HEK293 (cell line): Measurements from ENCODE around the gene IL23A.

Experiments
- CTCF ChIA-PET: fragments of 350-600 bp; formaldehyde crosslinking; extraction: SDS; loops from one replicate; lab custom pipeline; 2021; ENCODE audit warnings: antibody characterized with exemption; lab: Yijun Ruan, JAX
- POLR2A ChIA-PET: fragments of 300-600 bp; formaldehyde crosslinking; extraction: SDS; loops from one replicate; lab custom pipeline; 2020; ENCODE audit warnings: antibody characterized with exemption, inconsistent platforms; lab: Yijun Ruan, JAX
- H3K27ac ChIP-seq: fragments of 200-500 bp; sonication (Bioruptor generic); 2 replicates; pipeline ENCODE4 v1.5.1; 2014; ENCODE audit warnings: low read depth, low read length, control low read depth, inconsistent platforms; ENCODE audit errors: extremely low read depth
- H3K36me3 ChIP-seq, 2 experiments: fragments of 200-500 bp in 1 of 2; sonication (Bioruptor generic) in 1 of 2; 1 replicate in 1 of 2; 2 replicates in 1 of 2; pipeline ENCODE4 v1.5.1; 2014 to 2017; ENCODE audit warnings: inconsistent platforms in 2 of 2, low read length in 2 of 2; ENCODE audit not compliant: control insufficient read depth in 2 of 2, insufficient read depth in 1 of 2
- H3K4me1 ChIP-seq: fragments of 200-500 bp; sonication (Bioruptor generic); 2 replicates; pipeline ENCODE4 v1.5.1; 2014; ENCODE audit warnings: mild to moderate bottlenecking, low read length, inconsistent platforms; ENCODE audit not compliant: control insufficient read depth, insufficient read depth
- H3K4me3 ChIP-seq: 2 replicates; pipeline ENCODE4 v1.5.1; 2011; ENCODE audit warnings: low read depth, mild to moderate bottlenecking, control low read depth, low read length, moderate library complexity
- H3K9me3 ChIP-seq: fragments of 200-500 bp; sonication (Bioruptor generic); 2 replicates; pipeline ENCODE4 v1.5.1; 2014; ENCODE audit warnings: low read depth, low read length, inconsistent platforms; ENCODE audit not compliant: control insufficient read depth, insufficient read depth
- EGR2 ChIP-seq: fragments of 450-650 bp; formaldehyde crosslinking; IDR thresholded peaks from 2 replicates; pipeline ENCODE4 v1.5.1; 2016; ENCODE audit warnings: low read depth, missing biosample characterization, missing genetic modification characterization
- KLF17 ChIP-seq: fragments of 450-650 bp; formaldehyde crosslinking; IDR thresholded peaks from 2 replicates; pipeline ENCODE4 v1.5.1; 2016; ENCODE audit warnings: missing biosample characterization, missing genetic modification characterization
- KLF7 ChIP-seq: fragments of 450-650 bp; formaldehyde crosslinking; IDR thresholded peaks from 2 replicates; pipeline ENCODE4 v1.5.1; 2016; ENCODE audit warnings: missing biosample characterization, missing genetic modification characterization, borderline replicate concordance
- MYNN ChIP-seq: fragments of 450-650 bp; formaldehyde crosslinking; IDR thresholded peaks from 2 replicates; pipeline ENCODE4 v1.5.1; 2016; ENCODE audit warnings: missing biosample characterization, missing genetic modification characterization, borderline replicate concordance
- PRDM2 ChIP-seq: fragments of 450-650 bp; formaldehyde crosslinking; IDR thresholded peaks from 2 replicates; pipeline ENCODE4 v1.5.1; 2016; ENCODE audit warnings: missing biosample characterization, missing genetic modification characterization, borderline replicate concordance
- SCRT2 ChIP-seq: fragments of 450-650 bp; formaldehyde crosslinking; IDR thresholded peaks from 2 replicates; pipeline ENCODE4 v1.5.1; 2016; ENCODE audit warnings: missing biosample characterization, missing genetic modification characterization
- ZBTB48 ChIP-seq: fragments of 450-650 bp; formaldehyde crosslinking; IDR thresholded peaks from 2 replicates; pipeline ENCODE4 v1.5.1; 2016; ENCODE audit warnings: missing biosample characterization, missing genetic modification characterization
- ZBTB6 ChIP-seq: fragments of 450-650 bp; formaldehyde crosslinking; IDR thresholded peaks from 2 replicates; pipeline ENCODE4 v1.5.1; 2017; ENCODE audit warnings: missing biosample characterization, missing genetic modification characterization
- ZFP3 ChIP-seq: fragments of 450-650 bp; formaldehyde crosslinking; IDR thresholded peaks from 2 replicates; pipeline ENCODE4 v1.5.1; 2016; ENCODE audit warnings: low read depth, missing biosample characterization, missing genetic modification characterization
- ZIC2 ChIP-seq: fragments of 450-650 bp; formaldehyde crosslinking; IDR thresholded peaks from 2 replicates; pipeline ENCODE4 v1.5.1; 2016; ENCODE audit warnings: missing biosample characterization, missing genetic modification characterization
- ZNF138 ChIP-seq: fragments of 450-650 bp; formaldehyde crosslinking; IDR thresholded peaks from 2 replicates; pipeline ENCODE4 v1.5.1; 2016; ENCODE audit warnings: missing biosample characterization, missing genetic modification characterization, borderline replicate concordance
- ZNF16 ChIP-seq: fragments of 450-650 bp; formaldehyde crosslinking; IDR thresholded peaks from 2 replicates; pipeline ENCODE4 v1.5.1; 2016; ENCODE audit warnings: low read depth, missing biosample characterization, missing genetic modification characterization
- ZNF175 ChIP-seq: fragments of 450-650 bp; formaldehyde crosslinking; IDR thresholded peaks from 2 replicates; pipeline ENCODE4 v1.5.1; 2016; ENCODE audit warnings: missing biosample characterization, missing genetic modification characterization
- ZNF214 ChIP-seq: fragments of 450-650 bp; formaldehyde crosslinking; IDR thresholded peaks from 2 replicates; pipeline ENCODE4 v1.5.1; 2017; ENCODE audit warnings: missing biosample characterization, mild to moderate bottlenecking, missing genetic modification characterization, borderline replicate concordance
- ZNF223 ChIP-seq: fragments of 450-650 bp; formaldehyde crosslinking; IDR thresholded peaks from 2 replicates; pipeline ENCODE4 v1.5.1; 2016; ENCODE audit warnings: missing biosample characterization, missing genetic modification characterization
- ZNF24 ChIP-seq: fragments of 450-650 bp; formaldehyde crosslinking; IDR thresholded peaks from 2 replicates; pipeline ENCODE4 v1.5.1; 2016; ENCODE audit warnings: missing biosample characterization, missing genetic modification characterization
- ZNF311 ChIP-seq: fragments of 450-650 bp; formaldehyde crosslinking; IDR thresholded peaks from 2 replicates; pipeline ENCODE4 v1.5.1; 2017; ENCODE audit warnings: missing biosample characterization, missing genetic modification characterization, borderline replicate concordance
- ZNF423 ChIP-seq: fragments of 450-650 bp; formaldehyde crosslinking; IDR thresholded peaks from 2 replicates; pipeline ENCODE4 v1.5.1; 2016; ENCODE audit warnings: missing biosample characterization, missing genetic modification characterization
- ZNF48 ChIP-seq: fragments of 450-650 bp; formaldehyde crosslinking; IDR thresholded peaks from 2 replicates; pipeline ENCODE4 v1.5.1; 2016; ENCODE audit warnings: missing biosample characterization, missing genetic modification characterization
- ZNF521 ChIP-seq: fragments of 450-650 bp; formaldehyde crosslinking; IDR thresholded peaks from 2 replicates; pipeline ENCODE4 v1.5.1; 2017; ENCODE audit warnings: missing biosample characterization, mild to moderate bottlenecking, missing genetic modification characterization
- ZNF530 ChIP-seq: fragments of 450-650 bp; formaldehyde crosslinking; IDR thresholded peaks from 2 replicates; pipeline ENCODE4 v1.5.1; 2016; ENCODE audit warnings: low read depth, missing biosample characterization, missing genetic modification characterization
- ZNF600 ChIP-seq: fragments of 450-650 bp; formaldehyde crosslinking; IDR thresholded peaks from 2 replicates; pipeline ENCODE4 v1.5.1; 2016; ENCODE audit warnings: missing biosample characterization, missing genetic modification characterization
- ZNF623 ChIP-seq: fragments of 450-650 bp; formaldehyde crosslinking; IDR thresholded peaks from 2 replicates; pipeline ENCODE4 v1.5.1; 2016; ENCODE audit warnings: missing biosample characterization, missing genetic modification characterization
- ZNF658 ChIP-seq: fragments of 450-650 bp; formaldehyde crosslinking; IDR thresholded peaks from 2 replicates; pipeline ENCODE4; 2016; ENCODE audit warnings: missing biosample characterization, missing genetic modification characterization
- ZNF747 ChIP-seq: fragments of 450-650 bp; formaldehyde crosslinking; IDR thresholded peaks from 2 replicates; pipeline ENCODE4 v1.5.1; 2016; ENCODE audit warnings: missing biosample characterization, missing genetic modification characterization
- ZNF776 ChIP-seq: fragments of 450-650 bp; formaldehyde crosslinking; IDR thresholded peaks from 2 replicates; pipeline ENCODE4 v1.5.0; 2017; ENCODE audit warnings: missing biosample characterization, missing genetic modification characterization, borderline replicate concordance

Gene IL23A

GRCh38 chr12:56324206-56324605, 14.5 kb upstream of the IL23A start:
- POLR2A ChIA-PET = interaction anchor here (0.6 to 1.7 kb wide), 2 partner anchors 8 to 223 kb away, joined by 3 to 4 read pairs; partner anchors contain the start of gene CNPY2
- CTCF ChIA-PET = no interaction called here

GRCh38 chr12:56326126-56326525, 12.6 kb upstream of the IL23A start:
- H3K27ac ChIP-seq = no peak overlapping the region
- ChIA-PET POLR2A (interaction anchor here (0.7 kb wide), 1 partner anchor 10 kb away, joined by 5 read pairs; the partner anchor contains the start of gene CNPY2), CTCF (no interaction called here)
- H3K4me1 ChIP-seq = no peaks in the 10 kb centered on the region
- no peaks in the 10 kb centered on the region for H3K9me3 ChIP-seq
- H3K4me3 ChIP-seq = no peak overlapping the region
- no peak for TF ChIP-seq ZNF623 (tag by site-specific recombination)
- no peak for TF ChIP-seq ZNF423 (tag by site-specific recombination)
- TF ChIP-seq ZNF24 (tag by site-specific recombination) = no peak
- no peak for TF ChIP-seq ZNF16 (tag by site-specific recombination)
- no peak for TF ChIP-seq ZNF530 (tag by site-specific recombination)
- no peak for TF ChIP-seq ZNF521
- TF ChIP-seq SCRT2 (tag by site-specific recombination) = no peak
- TF ChIP-seq ZNF747 (tag by site-specific recombination) = no peak
- TF ChIP-seq KLF7 = no peak
- TF ChIP-seq ZNF214 = no peak
- TF ChIP-seq ZBTB6 (tag by site-specific recombination) = no peak
- peaks cover 19 to 71% of the 10 kb centered on the region in 2 experiments for H3K36me3 ChIP-seq

More at GRCh38 chr12:56324206-56324605, 14.5 kb upstream of the IL23A start:
- Histone ChIP-seq H3K9me3 (no peaks in the 10 kb centered on the region), H3K27ac (no peak overlapping the region), H3K36me3 (peaks cover 23 to 81% of the 10 kb centered on the region in 2 experiments), H3K4me3 (no peak overlapping the region), H3K4me1 (no peaks in the 10 kb centered on the region)
- TF ChIP-seq ZNF175 (tag by site-specific recombination) (no peak), ZNF214 (no peak), ZNF658 (tag by site-specific recombination) (no peak), ZIC2 (tag by site-specific recombination) (no peak), PRDM2 (no peak), KLF17 (tag by site-specific recombination) (no peak), MYNN (no peak), ZNF138 (tag by site-specific recombination) (no peak), ZFP3 (no peak), ZNF311 (no peak), EGR2 (no peak), ZNF48 (tag by site-specific recombination) (no peak), ZNF223 (tag by site-specific recombination) (no peak), ZNF600 (tag by site-specific recombination) (no peak), ZNF776 (tag by site-specific recombination) (no peak), ZBTB48 (tag by site-specific recombination) (no peak)
- TF ChIP-seq, all 188 proteins: peak for 0
